Measurements from ENCODE around the gene PLXNA4.

Gene PLXNA4

DNA sequence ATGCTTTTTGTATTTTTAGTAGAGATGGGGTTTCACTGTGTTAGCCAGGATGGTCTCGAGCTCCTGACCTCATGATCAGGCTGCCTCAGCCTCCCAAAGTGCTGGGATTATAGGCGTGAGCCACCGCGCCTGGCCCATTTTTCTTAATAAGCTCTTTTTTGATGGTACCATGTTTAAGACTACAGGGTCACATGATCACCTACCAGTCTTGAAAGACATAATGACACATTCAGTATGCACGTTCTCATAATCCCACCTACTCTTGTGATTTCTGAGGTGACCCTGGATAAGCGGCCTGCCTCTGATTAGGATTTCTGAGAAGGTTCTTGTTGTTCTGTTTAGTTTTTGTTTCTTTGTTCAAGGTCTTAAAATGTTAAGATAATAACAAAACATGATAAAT lies 43.7 kb upstream of the PLXNA4 start:
- Histone ChIP-seq H3F3A (ENCODE audit: insufficient read depth) (no peaks in the 10 kb centered on the region), H3K36me3 (ENCODE audit: low read length) (no peaks in the 10 kb centered on the region), H3K9me2 (replicated peaks; ENCODE audit: insufficient read depth, low read length) (no peaks in the 10 kb centered on the region), H3K4me2 (ENCODE audit: low read depth, low read length, poor library complexity, severe bottlenecking) (no peak overlapping the region), H3K4me3 (ENCODE audit: insufficient read depth, low read length, poor library complexity, severe bottlenecking) (no peak overlapping the region), H3K79me2 (ENCODE audit: insufficient read depth, low read length) (no peaks in the 10 kb centered on the region), H3K27ac (ENCODE audit: low read depth, low read length) (no peak overlapping the region), H3K27me3 (ENCODE audit: low read length) (no peaks in the 10 kb centered on the region), H2AFZ (ENCODE audit: low read depth, low read length, severe bottlenecking) (no peak overlapping the region), H3K9me3 (ENCODE audit: insufficient read depth, low read length) (no peaks in the 10 kb centered on the region), H4K20me1 (ENCODE audit: low read depth, low read length) (no peaks in the 10 kb centered on the region), H3K9ac (ENCODE audit: low read length) (no peak overlapping the region)
- TF ChIP-seq EZH2phosphoT487 (conservative IDR thresholded peaks at IDR 0.05; ENCODE audit: low read length), result no peak
- TF ChIP-seq, protein P1, sequence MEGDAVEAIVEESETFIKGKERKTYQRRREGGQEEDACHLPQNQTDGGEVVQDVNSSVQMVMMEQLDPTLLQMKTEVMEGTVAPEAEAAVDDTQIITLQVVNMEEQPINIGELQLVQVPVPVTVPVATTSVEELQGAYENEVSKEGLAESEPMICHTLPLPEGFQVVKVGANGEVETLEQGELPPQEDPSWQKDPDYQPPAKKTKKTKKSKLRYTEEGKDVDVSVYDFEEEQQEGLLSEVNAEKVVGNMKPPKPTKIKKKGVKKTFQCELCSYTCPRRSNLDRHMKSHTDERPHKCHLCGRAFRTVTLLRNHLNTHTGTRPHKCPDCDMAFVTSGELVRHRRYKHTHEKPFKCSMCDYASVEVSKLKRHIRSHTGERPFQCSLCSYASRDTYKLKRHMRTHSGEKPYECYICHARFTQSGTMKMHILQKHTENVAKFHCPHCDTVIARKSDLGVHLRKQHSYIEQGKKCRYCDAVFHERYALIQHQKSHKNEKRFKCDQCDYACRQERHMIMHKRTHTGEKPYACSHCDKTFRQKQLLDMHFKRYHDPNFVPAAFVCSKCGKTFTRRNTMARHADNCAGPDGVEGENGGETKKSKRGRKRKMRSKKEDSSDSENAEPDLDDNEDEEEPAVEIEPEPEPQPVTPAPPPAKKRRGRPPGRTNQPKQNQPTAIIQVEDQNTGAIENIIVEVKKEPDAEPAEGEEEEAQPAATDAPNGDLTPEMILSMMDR (IDR thresholded peaks at IDR 0.05; ENCODE audit: insufficient read depth, low read length, poor library complexity, severe bottlenecking), result no peak

DNA sequence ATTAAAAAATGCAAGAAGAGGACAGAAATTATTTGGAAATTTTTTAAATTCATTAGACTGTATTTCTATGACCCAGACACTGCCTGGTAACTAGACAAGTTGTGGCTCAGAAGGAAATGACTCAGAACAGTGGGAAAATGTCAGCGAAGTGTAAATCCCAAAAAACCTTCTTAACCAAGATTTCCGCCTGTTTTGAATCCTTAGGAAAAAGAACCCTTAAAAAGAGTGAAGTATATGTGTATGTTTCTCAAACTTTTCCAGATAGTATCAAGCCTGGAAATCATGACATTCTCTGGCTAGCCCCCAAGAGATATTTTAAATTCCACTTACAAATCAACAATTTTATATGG lies 42.7 kb upstream of the PLXNA4 start:
- no peaks in the 10 kb centered on the region for H3K79me2 ChIP-seq (ENCODE audit: insufficient read depth, low read length)
- H3K27ac ChIP-seq (ENCODE audit: low read depth, low read length), result no peak overlapping the region
- H3K4me3 ChIP-seq (ENCODE audit: insufficient read depth, low read length, poor library complexity, severe bottlenecking), result no peak overlapping the region
- H3K4me2 ChIP-seq (ENCODE audit: low read depth, low read length, poor library complexity, severe bottlenecking), result no peak overlapping the region
- H3K27me3 ChIP-seq (ENCODE audit: low read length), result no peaks in the 10 kb centered on the region
- no peaks in the 10 kb centered on the region for H3K9me3 ChIP-seq (ENCODE audit: insufficient read depth, low read length)
- no peaks in the 10 kb centered on the region for H4K20me1 ChIP-seq (ENCODE audit: low read depth, low read length)
- H3K9ac ChIP-seq (ENCODE audit: low read length), result no peak overlapping the region
- no peaks in the 10 kb centered on the region for H3K36me3 ChIP-seq (ENCODE audit: low read length)
- TF ChIP-seq, protein P1 (IDR thresholded peaks at IDR 0.05; ENCODE audit: insufficient read depth, low read length, poor library complexity, severe bottlenecking), result no peak
- TF ChIP-seq EZH2phosphoT487 (conservative IDR thresholded peaks at IDR 0.05; ENCODE audit: low read length), result no peak
- H2AFZ ChIP-seq (ENCODE audit: low read depth, low read length, severe bottlenecking), result no peak overlapping the region
- H3F3A ChIP-seq (ENCODE audit: insufficient read depth), result no peaks in the 10 kb centered on the region
- no peaks in the 10 kb centered on the region for H3K9me2 ChIP-seq (replicated peaks; ENCODE audit: insufficient read depth, low read length)

DNA sequence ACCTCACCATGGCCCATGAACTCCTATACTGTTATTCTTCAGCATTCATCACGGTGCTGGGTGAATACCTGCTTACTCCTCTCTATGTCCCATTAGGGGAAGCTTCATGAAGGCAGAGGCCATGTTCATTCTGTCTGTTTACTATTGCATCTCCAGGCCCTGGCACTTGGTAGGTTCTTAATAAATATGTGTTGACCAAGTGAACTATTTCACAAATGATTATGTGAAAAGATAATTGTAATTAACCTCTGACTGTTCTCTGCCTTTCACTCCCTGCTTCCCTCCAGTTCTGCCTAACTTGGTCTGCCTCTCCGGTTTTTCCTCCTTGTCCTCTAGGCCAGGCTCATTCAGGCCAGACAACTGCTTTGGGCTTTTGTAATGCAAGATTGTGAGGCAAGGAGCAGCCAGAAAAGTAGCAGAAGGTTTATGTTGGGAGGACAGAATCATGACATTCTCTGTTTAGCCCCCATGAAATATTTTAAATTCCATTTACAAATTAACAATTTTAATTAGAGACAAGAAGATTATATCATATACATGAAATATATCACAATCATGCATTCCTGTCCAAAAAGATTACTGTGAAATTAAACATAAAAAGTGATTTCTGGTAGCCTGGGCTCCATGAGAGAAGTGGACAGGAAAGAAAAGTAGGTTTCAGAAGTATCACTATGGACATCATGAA lies 42.1 kb upstream of the PLXNA4 start:
- TF ChIP-seq EZH2phosphoT487 (conservative IDR thresholded peaks at IDR 0.05; ENCODE audit: low read length), result no peak
- TF ChIP-seq, protein P1 (IDR thresholded peaks at IDR 0.05; ENCODE audit: insufficient read depth, low read length, poor library complexity, severe bottlenecking), result no peak
- no peak overlapping the region for H3K9ac ChIP-seq (ENCODE audit: low read length)
- H3K79me2 ChIP-seq (ENCODE audit: insufficient read depth, low read length), result no peaks in the 10 kb centered on the region
- no peaks in the 10 kb centered on the region; the same call in 1 of the 2 replicates for H3K27me3 ChIP-seq (ENCODE audit: low read length)
- no peaks in the 10 kb centered on the region for H3K36me3 ChIP-seq (ENCODE audit: low read length)
- no peak overlapping the region for H3K27ac ChIP-seq (ENCODE audit: low read depth, low read length)
- no peaks in the 10 kb centered on the region for H3K9me2 ChIP-seq (replicated peaks; ENCODE audit: insufficient read depth, low read length)
- no peak overlapping the region for H3K4me2 ChIP-seq (ENCODE audit: low read depth, low read length, poor library complexity, severe bottlenecking)
- H3K9me3 ChIP-seq (ENCODE audit: insufficient read depth, low read length), result no peaks in the 10 kb centered on the region
- no peak overlapping the region for H2AFZ ChIP-seq (ENCODE audit: low read depth, low read length, severe bottlenecking)
- H3F3A ChIP-seq (ENCODE audit: insufficient read depth), result no peaks in the 10 kb centered on the region
- H3K4me3 ChIP-seq (ENCODE audit: insufficient read depth, low read length, poor library complexity, severe bottlenecking), result no peak overlapping the region
- H4K20me1 ChIP-seq (ENCODE audit: low read depth, low read length), result no peaks in the 10 kb centered on the region
